ENCODE results near the gene PRDM16.

Gene PRDM16

GRCh38 chr1:3327389-3327702 lies 258.3 kb downstream of the PRDM16 start:
- no peaks in the 10 kb centered on the region for H4K20me1 ChIP-seq (ENCODE audit: insufficient read depth, low read length)
- no peak overlapping the region for H3K4me2 ChIP-seq (ENCODE audit: low read length)
- H3K79me2 ChIP-seq (ENCODE audit: insufficient read depth, low read length), result no peaks in the 10 kb centered on the region
- no peak overlapping the region for H3K9ac ChIP-seq (ENCODE audit: low read length)
- H3K4me1 ChIP-seq (ENCODE audit: insufficient read depth, low read length, severe bottlenecking), result no peaks in the 10 kb centered on the region
- TF ChIP-seq EZH2 (IDR thresholded peaks at IDR 0.05; ENCODE audit: borderline replicate concordance, low read length), result no peak
- no peak for TF ChIP-seq CTCF (IDR thresholded peaks at IDR 0.05; ENCODE audit: low read length)
- no peaks in the 10 kb centered on the region for H3K9me3 ChIP-seq (ENCODE audit: low read length)
- no peaks in the 10 kb centered on the region for H3K9me2 ChIP-seq (ENCODE audit: low read depth, low read length)
- no peak overlapping the region for H3K4me3 ChIP-seq (ENCODE audit: low read depth, low read length, poor library complexity, severe bottlenecking)
- H3K36me3 ChIP-seq (ENCODE audit: insufficient read depth, low read length), result no peaks in the 10 kb centered on the region
- H3K27ac ChIP-seq (ENCODE audit: low read depth, low read length, poor library complexity, severe bottlenecking), result no peak overlapping the region
- H2AFZ ChIP-seq (ENCODE audit: low read length), result no peak overlapping the region
- no peaks in the 10 kb centered on the region; the same call in 1 of the 2 replicates for H3K27me3 ChIP-seq (ENCODE audit: insufficient read depth, low read length)
- no peaks in the 10 kb centered on the region for H3F3A ChIP-seq (ENCODE audit: insufficient read depth, low read length)

- Histone ChIP-seq H3K27ac (ENCODE audit: low read depth, low read length, poor library complexity, severe bottlenecking) (no peak overlapping the region), H3F3A (ENCODE audit: insufficient read depth, low read length) (no peaks in the 10 kb centered on the region), H3K4me3 (ENCODE audit: low read depth, low read length, poor library complexity, severe bottlenecking) (no peak overlapping the region), H3K27me3 (ENCODE audit: insufficient read depth, low read length) (no peaks in the 10 kb centered on the region; the same call in 1 of the 2 replicates), H2AFZ (ENCODE audit: low read length) (no peak overlapping the region), H3K4me2 (ENCODE audit: low read length) (no peak overlapping the region), H3K4me1 (ENCODE audit: insufficient read depth, low read length, severe bottlenecking) (no peaks in the 10 kb centered on the region), H4K20me1 (ENCODE audit: insufficient read depth, low read length) (no peaks in the 10 kb centered on the region), H3K9ac (ENCODE audit: low read length) (no peak overlapping the region), H3K9me2 (ENCODE audit: low read depth, low read length) (no peaks in the 10 kb centered on the region), H3K36me3 (ENCODE audit: insufficient read depth, low read length) (no peaks in the 10 kb centered on the region), H3K9me3 (ENCODE audit: low read length) (no peaks in the 10 kb centered on the region), H3K79me2 (ENCODE audit: insufficient read depth, low read length) (no peaks in the 10 kb centered on the region)
- TF ChIP-seq EZH2 (IDR thresholded peaks at IDR 0.05; ENCODE audit: borderline replicate concordance, low read length) (no peak), CTCF (IDR thresholded peaks at IDR 0.05; ENCODE audit: low read length) (no peak)
Measured at GRCh38 chr1:3327936-3328590, 259.1 kb downstream of the PRDM16 start.

GRCh38 chr1:3329640-3330281 lies 260.8 kb downstream of the PRDM16 start:
- no peaks in the 10 kb centered on the region for H3K79me2 ChIP-seq (ENCODE audit: insufficient read depth, low read length)
- no peak for TF ChIP-seq EZH2 (IDR thresholded peaks at IDR 0.05; ENCODE audit: borderline replicate concordance, low read length)
- TF ChIP-seq CTCF (IDR thresholded peaks at IDR 0.05; ENCODE audit: low read length), result no peak
- H3K9me3 ChIP-seq (ENCODE audit: low read length), result no peaks in the 10 kb centered on the region

More at GRCh38 chr1:3329640-3330281, 260.8 kb downstream of the PRDM16 start:
- no peak overlapping the region for H3K9ac ChIP-seq (ENCODE audit: low read length)
- H3F3A ChIP-seq (ENCODE audit: insufficient read depth, low read length), result no peaks in the 10 kb centered on the region
- H3K27ac ChIP-seq (ENCODE audit: low read depth, low read length, poor library complexity, severe bottlenecking), result no peak overlapping the region
- H2AFZ ChIP-seq (ENCODE audit: low read length), result no peak overlapping the region
- H3K4me3 ChIP-seq (ENCODE audit: low read depth, low read length, poor library complexity, severe bottlenecking), result no peak overlapping the region
- H4K20me1 ChIP-seq (ENCODE audit: insufficient read depth, low read length), result no peaks in the 10 kb centered on the region
- no peaks in the 10 kb centered on the region for H3K9me2 ChIP-seq (ENCODE audit: low read depth, low read length)
- no peaks in the 10 kb centered on the region for H3K36me3 ChIP-seq (ENCODE audit: insufficient read depth, low read length)
- no peak overlapping the region for H3K4me2 ChIP-seq (ENCODE audit: low read length)
- no peaks in the 10 kb centered on the region; the same call in 1 of the 2 replicates for H3K27me3 ChIP-seq (ENCODE audit: insufficient read depth, low read length)
- no peaks in the 10 kb centered on the region for H3K4me1 ChIP-seq (ENCODE audit: insufficient read depth, low read length, severe bottlenecking)

All from OCI-LY1 (cell line).